Measurements from ENCODE around the gene FAM222A.

The FAM222A gene

DNA sequence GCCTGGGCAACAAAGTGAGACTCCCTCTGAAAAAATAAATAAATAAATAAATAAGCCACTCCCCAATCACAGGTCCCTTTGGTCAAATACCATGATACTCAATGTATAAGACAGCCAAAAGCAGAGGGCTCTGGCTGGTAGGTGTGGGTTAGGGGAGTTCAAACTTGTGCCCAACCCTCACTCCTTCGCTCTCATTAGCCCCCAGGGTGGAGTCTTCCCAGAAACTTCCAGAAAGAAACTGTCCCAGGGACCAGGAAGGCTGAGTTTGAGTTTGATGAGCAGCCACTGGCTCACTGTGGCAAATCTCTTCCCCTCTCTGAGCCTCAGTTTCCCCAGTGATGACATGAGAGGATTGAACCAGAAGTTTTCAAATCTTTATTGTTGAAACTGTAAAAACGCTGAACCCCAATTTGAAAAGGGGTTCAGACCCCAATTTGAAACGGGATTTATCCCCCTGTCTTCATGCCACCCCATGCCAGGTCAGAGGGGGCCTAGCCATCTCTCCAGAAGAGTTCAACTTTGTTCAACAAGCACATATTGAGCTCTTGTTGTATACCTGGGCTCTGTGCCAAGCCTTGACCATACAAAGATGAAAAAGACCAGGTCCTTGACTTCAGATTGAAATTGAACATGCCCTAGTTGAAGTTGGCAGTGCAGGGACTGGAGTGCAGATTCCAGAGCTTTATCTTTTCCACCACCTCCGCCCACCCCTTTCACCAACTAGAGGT is 9.1 kb upstream of the FAM222A start:
- Histone ChIP-seq H3K4me3 (replicated peaks; ENCODE audit: insufficient read depth, low read length) (no peak overlapping the region), H3K27ac (replicated peaks) (no peak overlapping the region), H3K27me3 (ENCODE audit: insufficient read depth, poor library complexity, severe bottlenecking) (peaks cover 2% of the 10 kb centered on the region)
- no peak for DNase-seq (ENCODE audit: low read depth in 1 of 2, low spot score in 1 of 2)
- no peak for TF ChIP-seq GABPA (IDR thresholded peaks at IDR 0.05; ENCODE audit: low read depth)
- TF ChIP-seq, protein P1, sequence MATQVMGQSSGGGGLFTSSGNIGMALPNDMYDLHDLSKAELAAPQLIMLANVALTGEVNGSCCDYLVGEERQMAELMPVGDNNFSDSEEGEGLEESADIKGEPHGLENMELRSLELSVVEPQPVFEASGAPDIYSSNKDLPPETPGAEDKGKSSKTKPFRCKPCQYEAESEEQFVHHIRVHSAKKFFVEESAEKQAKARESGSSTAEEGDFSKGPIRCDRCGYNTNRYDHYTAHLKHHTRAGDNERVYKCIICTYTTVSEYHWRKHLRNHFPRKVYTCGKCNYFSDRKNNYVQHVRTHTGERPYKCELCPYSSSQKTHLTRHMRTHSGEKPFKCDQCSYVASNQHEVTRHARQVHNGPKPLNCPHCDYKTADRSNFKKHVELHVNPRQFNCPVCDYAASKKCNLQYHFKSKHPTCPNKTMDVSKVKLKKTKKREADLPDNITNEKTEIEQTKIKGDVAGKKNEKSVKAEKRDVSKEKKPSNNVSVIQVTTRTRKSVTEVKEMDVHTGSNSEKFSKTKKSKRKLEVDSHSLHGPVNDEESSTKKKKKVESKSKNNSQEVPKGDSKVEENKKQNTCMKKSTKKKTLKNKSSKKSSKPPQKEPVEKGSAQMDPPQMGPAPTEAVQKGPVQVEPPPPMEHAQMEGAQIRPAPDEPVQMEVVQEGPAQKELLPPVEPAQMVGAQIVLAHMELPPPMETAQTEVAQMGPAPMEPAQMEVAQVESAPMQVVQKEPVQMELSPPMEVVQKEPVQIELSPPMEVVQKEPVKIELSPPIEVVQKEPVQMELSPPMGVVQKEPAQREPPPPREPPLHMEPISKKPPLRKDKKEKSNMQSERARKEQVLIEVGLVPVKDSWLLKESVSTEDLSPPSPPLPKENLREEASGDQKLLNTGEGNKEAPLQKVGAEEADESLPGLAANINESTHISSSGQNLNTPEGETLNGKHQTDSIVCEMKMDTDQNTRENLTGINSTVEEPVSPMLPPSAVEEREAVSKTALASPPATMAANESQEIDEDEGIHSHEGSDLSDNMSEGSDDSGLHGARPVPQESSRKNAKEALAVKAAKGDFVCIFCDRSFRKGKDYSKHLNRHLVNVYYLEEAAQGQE (IDR thresholded peaks at IDR 0.05; ENCODE audit: insufficient replicate concordance, low read depth) = no peak
- no peak for TF ChIP-seq POLR2AphosphoS5 (IDR thresholded peaks at IDR 0.05; ENCODE audit: low read depth)
- TF ChIP-seq SPI1 (IDR thresholded peaks at IDR 0.05; ENCODE audit: borderline replicate concordance, low read depth) = no peak

DNA sequence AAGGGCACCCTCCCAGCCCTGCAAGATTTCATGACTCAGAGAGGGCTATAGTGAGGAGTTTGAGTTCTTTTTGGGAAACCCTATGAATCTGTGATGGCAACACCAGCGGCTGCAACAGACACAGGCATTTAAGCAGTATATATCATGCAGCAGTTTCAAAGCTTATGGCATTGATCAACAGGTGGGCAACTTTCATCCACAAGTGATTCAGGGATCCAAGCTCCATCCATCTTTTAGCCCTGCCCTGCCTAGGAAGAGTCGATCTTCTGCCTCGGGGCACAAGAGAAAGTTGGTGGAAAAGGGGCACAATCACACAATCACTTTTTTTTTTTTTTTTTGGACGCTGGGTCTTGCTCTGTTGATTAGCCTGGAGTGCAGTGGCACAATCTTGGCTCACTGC is 8.3 kb upstream of the FAM222A start:
- no peak for DNase-seq (ENCODE audit: low read depth in 1 of 2, low spot score in 1 of 2)
- H3K4me3 ChIP-seq (replicated peaks; ENCODE audit: insufficient read depth, low read length) = no peak overlapping the region
- TF ChIP-seq GABPA (IDR thresholded peaks at IDR 0.05; ENCODE audit: low read depth) (no peak), SPI1 (IDR thresholded peaks at IDR 0.05; ENCODE audit: borderline replicate concordance, low read depth) (no peak), POLR2AphosphoS5 (IDR thresholded peaks at IDR 0.05; ENCODE audit: low read depth) (no peak)
- TF ChIP-seq, protein P1 (IDR thresholded peaks at IDR 0.05; ENCODE audit: insufficient replicate concordance, low read depth) = no peak
- TF ChIP-seq, protein P2, sequence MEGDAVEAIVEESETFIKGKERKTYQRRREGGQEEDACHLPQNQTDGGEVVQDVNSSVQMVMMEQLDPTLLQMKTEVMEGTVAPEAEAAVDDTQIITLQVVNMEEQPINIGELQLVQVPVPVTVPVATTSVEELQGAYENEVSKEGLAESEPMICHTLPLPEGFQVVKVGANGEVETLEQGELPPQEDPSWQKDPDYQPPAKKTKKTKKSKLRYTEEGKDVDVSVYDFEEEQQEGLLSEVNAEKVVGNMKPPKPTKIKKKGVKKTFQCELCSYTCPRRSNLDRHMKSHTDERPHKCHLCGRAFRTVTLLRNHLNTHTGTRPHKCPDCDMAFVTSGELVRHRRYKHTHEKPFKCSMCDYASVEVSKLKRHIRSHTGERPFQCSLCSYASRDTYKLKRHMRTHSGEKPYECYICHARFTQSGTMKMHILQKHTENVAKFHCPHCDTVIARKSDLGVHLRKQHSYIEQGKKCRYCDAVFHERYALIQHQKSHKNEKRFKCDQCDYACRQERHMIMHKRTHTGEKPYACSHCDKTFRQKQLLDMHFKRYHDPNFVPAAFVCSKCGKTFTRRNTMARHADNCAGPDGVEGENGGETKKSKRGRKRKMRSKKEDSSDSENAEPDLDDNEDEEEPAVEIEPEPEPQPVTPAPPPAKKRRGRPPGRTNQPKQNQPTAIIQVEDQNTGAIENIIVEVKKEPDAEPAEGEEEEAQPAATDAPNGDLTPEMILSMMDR (IDR thresholded peaks at IDR 0.05; ENCODE audit: insufficient read depth, low read length) = no peak
- no peak overlapping the region for H3K27ac ChIP-seq (replicated peaks)
- H3K27me3 ChIP-seq (ENCODE audit: insufficient read depth, poor library complexity, severe bottlenecking) = peaks cover 2% of the 10 kb centered on the region

DNA sequence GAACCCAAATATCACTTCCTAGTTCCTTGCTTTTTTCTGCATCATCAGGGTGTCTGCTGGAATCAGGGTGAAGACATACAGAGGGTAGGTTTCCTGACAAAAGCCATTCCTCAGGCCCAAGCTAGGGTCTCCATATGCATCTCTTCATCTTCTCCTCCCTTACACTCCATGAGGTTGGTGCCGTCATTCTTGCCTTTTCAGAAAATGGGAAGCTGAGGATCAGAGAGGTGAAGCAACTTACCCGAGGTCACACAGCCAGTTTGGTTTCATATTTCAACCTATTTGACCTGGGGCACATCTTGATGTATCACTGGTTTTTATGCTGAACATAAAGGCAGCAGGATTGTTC is 7.3 kb upstream of the FAM222A start:
- H3K27ac ChIP-seq (replicated peaks) = no peak overlapping the region
- peaks cover 3% of the 10 kb centered on the region for H3K27me3 ChIP-seq (ENCODE audit: insufficient read depth, poor library complexity, severe bottlenecking)
- no peak overlapping the region for H3K4me3 ChIP-seq (replicated peaks; ENCODE audit: insufficient read depth, low read length)
- DNase-seq (ENCODE audit: low read depth in 1 of 2, low spot score in 1 of 2) = no peak
- TF ChIP-seq, protein P1 (IDR thresholded peaks at IDR 0.05; ENCODE audit: insufficient replicate concordance, low read depth) = no peak
- TF ChIP-seq POLR2AphosphoS5 (IDR thresholded peaks at IDR 0.05; ENCODE audit: low read depth) (no peak), GABPA (IDR thresholded peaks at IDR 0.05; ENCODE audit: low read depth) (no peak), SPI1 (IDR thresholded peaks at IDR 0.05; ENCODE audit: borderline replicate concordance, low read depth) (no peak)
- TF ChIP-seq, protein P2 (IDR thresholded peaks at IDR 0.05; ENCODE audit: insufficient read depth, low read length) = no peak
